Stimulated activated CD4-positive, alpha-beta T cell treated with anti-CD3 and anti-CD28 coated beads, Interleukin-1b, Interleukin-23, amount 100 ng/mL, for 24 hours (primary cell): ENCODE results near the gene MAD1L1.
"Not testable (repeated sequence)": the region's sequence is repeated elsewhere in the genome, so short reads cannot be mapped to it uniquely, and the experiment has no call there.

Source experiments
- DNase-seq, 4 experiments: peaks; one replicate each; pipeline ENCODE4 v3.0.0-alpha.2; 2020; ENCODE audit warnings: low read depth in 4 of 4, low spot score in 1 of 4

The MAD1L1 gene

GRCh38 chr7:1975179-1975578 lies 257.6 kb downstream of the MAD1L1 start:
- no peak for DNase-seq

GRCh38 chr7:1974290-1975101 lies 258.2 kb downstream of the MAD1L1 start:
- DNase-seq = no peak

DNA sequence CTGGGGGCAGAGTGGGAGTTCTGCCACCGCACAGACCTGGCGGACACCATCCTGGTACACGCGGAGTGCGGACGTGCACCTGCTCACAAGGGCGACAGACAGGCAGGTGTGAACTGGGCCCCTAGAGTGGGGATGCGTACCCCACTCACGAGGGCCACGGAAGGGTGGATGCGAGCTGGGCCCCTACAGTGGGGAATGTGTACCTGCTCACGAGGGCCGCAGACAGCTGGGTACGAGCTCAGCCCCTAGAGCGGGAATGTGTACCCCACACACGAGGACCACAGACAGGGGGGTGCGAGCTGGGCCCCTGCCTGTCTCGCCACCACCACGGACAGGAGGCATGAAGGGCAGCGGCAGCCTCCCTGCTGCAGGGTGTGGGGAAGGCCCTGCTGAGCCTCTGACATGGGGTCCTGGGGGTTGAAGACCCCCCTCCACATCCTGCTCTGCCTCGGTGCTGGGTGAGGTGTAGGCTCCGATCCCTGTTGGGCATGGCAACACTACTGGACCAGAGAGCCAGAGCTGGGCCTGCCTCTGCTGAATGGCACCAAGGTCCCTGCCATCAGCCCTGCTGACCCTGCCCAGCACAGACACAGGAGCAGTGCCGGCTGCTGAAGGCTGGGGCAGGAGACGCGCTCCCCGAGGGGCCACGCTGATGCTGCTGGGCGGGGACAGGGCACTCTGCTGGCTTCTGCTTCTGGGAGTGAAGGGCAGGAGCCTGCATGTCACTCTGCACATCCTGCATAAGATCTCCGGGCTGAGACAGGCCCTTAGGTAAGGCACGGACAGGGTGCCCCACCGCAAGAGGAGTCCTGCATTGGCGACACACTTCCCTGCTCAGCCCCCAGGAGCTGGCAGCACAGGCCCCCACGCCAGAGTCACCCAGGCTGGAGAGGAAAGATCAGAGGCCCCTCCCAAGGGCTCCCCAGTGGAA lies 259.2 kb downstream of the MAD1L1 start:
- no peak for DNase-seq

DNA sequence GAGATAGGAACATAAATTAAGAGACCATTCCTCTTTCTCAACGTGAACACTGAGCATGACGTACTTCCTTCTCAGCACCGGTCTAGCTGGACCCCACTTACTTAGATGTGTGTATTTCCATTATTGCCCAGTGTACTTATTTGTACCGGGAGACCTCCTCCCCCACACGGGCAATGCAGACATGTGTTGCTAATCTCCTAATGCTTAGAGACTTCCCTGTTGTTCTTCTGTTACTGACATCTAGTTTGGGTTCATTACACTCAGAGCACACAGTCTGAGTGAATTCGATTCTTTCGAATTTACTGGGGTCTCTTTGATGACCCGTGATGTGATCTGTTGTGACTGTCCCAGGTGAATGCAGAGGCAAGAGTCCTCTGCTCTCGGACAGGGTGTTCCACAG lies 260.0 kb downstream of the MAD1L1 start:
- no peak for DNase-seq

DNA sequence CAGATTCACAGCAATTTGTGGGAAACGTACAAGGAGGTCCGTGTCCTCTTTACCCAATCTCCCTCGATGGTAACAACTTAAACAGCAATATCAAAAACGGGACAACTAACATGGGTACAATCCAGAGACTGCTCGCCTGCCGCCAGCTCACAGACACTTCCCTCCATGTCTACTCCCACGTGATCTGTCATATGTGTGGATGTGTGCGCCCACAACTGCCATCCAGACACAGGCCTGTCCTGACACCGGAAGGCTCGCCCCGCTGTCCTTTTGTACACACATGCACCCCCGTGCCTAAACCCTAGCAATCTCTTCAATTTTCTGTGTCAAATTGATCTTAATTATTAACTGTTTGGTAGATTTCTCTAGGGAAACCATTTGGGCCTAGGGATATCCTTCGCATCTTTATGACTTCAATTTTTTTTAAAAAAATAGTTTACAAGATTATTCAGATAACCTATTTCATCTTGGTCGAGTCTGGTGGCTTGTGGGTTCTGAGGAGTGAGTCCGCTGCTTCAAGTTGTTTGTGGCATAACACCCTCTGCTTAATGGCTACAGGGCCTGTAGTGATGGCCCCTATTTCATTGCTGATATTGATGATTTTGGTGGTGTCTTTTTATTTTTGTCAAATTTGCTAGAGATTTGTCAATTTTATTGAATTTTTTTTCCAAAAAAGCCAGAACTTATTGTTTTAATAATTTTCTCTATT lies 260.6 kb downstream of the MAD1L1 start:
- no peak for DNase-seq

GRCh38 chr7:1970895-1971294 lies 261.9 kb downstream of the MAD1L1 start:
- DNase-seq = no peak

GRCh38 chr7:1970285-1970660 lies 262.5 kb downstream of the MAD1L1 start:
- not testable (repeated sequence) for DNase-seq

- DNase-seq = no peak
Measured at GRCh38 chr7:1969459-1970284, 263.1 kb downstream of the MAD1L1 start.

DNA sequence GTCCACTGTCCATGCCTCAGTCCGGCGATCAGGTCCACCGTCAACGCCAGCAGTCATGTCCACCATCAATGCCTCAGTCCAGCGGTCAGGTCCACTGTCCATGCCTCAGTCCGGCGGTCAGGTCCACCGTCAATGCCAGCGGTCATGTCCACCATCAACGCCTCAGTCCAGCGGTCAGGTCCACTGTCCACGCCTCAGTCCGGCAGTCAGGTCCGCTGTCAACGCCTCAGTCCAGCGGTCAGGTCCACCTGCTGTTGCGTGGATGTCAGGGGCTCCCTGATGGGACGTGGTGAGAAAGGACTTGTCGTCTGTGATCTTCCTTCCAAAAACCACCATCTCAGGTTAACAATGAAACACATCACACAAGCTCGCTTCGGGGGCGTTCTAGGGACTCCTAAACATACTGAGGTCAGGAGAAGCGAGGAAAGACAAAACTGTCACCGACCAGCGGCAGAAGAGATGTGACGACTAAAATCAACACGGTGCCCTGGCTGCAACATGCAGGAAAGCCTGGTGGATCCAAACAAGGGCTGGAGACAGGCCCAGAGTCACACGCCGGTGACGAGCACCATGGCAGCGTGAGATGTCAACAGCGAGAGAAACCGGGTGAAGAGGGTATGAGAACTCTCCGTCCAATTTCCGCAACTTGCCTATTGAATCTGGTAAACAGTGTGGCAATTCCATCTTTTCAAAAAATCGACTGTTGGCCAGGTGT lies 264.2 kb downstream of the MAD1L1 start:
- DNase-seq = no peak

DNA sequence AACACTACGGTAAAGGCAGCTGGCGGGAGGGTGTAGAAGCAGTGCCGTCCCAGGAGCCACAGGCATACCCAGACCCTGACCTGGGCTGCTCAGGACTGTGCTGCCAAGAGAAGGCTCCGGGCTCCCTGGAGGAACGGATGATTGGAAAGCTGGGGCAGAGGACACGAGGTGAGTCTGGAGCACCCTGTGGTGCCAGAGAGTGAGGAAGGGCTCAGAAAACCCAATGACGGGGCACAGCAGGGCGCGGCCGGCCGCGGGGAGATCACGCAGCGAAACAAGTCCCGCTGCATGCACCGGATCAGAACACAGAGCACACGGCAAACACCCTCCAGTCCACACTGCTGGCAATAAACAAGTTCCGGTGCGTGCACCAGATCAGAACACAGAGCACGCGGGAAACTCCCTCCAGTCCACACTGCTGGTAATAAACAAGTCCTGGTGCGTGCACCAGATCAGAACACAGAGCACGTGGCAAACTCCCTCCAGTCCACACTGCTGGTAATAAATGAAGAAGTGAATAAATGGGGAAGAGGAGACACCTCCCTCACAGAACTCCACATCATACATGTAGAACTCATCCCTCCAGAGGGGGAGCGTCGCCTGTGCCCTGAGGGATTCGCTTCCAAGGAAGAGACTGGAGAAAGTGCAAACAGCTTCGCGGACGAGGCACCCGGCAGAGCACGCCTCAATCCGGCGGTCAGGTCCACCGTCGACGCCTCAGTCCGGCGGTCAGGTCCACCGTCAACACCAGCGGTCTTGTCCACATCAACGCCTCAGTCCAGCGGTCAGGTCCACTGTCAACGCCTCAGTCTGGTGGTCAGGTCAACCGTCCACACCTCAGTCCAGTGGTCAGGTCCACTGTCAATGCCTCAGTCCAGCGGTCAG lies 265.0 kb downstream of the MAD1L1 start:
- DNase-seq = no peak

GRCh38 chr7:1966631-1967200 lies 266.0 kb downstream of the MAD1L1 start:
- DNase-seq = no peak

GRCh38 chr7:1965579-1966294 lies 267.0 kb downstream of the MAD1L1 start:
- DNase-seq = no peak

DNA sequence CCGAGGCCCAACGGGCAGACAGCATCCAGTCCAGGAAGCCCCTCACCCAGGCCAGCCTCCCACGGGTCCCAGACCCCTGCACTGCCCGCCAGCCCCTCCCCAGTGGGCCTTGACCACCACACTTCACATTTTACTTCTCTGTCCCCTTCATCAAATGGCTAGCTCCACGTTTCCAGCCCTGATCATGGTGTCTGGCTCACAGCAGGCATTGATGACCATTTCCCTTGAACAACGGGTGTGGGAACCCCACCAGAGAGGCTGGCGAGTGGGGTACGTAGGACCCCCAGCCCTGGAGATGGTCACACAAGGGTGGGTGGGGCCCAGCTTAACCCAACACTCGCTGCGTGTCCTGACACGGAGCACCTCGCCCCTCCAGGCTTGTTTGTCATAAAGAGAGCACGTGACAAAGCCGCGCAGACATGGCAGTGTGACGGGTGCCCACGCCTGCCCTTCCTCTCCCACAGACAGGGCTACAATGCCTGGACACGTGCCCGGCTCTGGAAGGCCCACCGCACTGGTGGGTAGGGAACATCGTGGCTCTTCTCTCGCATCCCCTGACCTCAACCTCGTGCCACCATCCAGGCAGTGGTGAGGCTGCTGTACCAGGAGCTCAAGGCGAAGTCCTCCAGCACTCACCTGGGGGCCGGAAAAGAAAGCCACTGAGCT lies 267.7 kb downstream of the MAD1L1 start:
- no peak for DNase-seq

- no peak for DNase-seq
Measured at GRCh38 chr7:1964211-1964912, 268.4 kb downstream of the MAD1L1 start.

GRCh38 chr7:1963575-1963974 lies 269.2 kb downstream of the MAD1L1 start:
- no peak for DNase-seq

DNA sequence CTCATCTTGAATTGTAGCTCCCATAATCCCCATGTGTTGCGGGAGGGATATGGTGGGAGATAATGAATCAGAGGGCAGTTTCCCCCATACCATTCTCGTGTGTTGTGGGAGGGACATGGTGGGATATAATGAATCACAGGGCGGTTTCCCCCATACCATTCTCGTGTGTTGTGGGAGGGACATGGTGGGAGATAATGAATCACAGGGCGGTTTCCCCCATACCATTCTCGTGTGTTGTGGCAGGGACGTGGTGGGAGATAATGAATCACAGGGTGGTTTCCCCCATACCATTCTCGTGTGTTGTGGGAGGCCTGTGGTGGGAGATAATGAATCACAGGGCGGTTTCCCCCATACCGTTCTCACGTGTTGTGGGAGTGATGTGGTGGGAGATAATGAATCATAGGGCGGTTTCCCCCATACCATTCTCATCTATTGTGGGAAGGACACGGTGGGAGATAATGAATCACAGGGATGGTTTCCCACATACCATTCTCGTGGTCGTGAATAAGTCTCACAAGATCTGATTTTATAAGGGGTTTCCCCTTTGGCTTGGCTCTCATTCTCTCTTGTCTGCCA lies 271.0 kb downstream of the MAD1L1 start:
- peak in 2 of 4 experiments; percentile 17 to 28 for DNase-seq

- DNase-seq = no peak
Measured at GRCh38 chr7:1959305-1959704, 273.4 kb downstream of the MAD1L1 start.
